HepG2 (cell line): Measurements from ENCODE around the gene SPA17. TPM values are rescaled to one million over a fixed set of nuclear protein-coding genes. Genes with fewer than 3 reads are reported as not detected.
A peak's percentile ranks its signal among the peaks of the same experiment; 100 is the strongest.

Experiments used
- BHLHE40 ChIP-seq: IDR thresholded peaks from 2 replicates; pipeline ENCODE4 v1.6.1; 2011; ENCODE audit warnings: low read length, improper control_type of control experiment
- CREB1 ChIP-seq, 2 experiments: fragments of 450-650 bp in 1 of 2; IDR thresholded peaks; 2 replicates each; pipeline ENCODE4 v1.6.1; 2016 to 2017; ENCODE audit warnings: control low read depth in 1 of 2, mild to moderate bottlenecking in 1 of 2, missing compliant biosample characterization in 1 of 2, missing genetic modification characterization in 1 of 2
- GTF2F1 ChIP-seq: fragments of 150-350 bp; IDR thresholded peaks from 2 replicates; pipeline ENCODE4 v1.6.1; 2014; ENCODE audit warnings: low read length
- HDAC1 ChIP-seq: sonication (generic); formaldehyde crosslinking; IDR thresholded peaks from 2 replicates; pipeline ENCODE4 v1.5.1; 2020; ENCODE audit warnings: mild to moderate bottlenecking, missing genetic modification reagents
- HDAC6 ChIP-seq: fragments of 200-600 bp; sonication (generic); IDR thresholded peaks from 2 replicates; pipeline ENCODE4 v1.7.0; 2017; ENCODE audit warnings: mild to moderate bottlenecking, antibody characterized with exemption, low read length, low read depth
- KLF13 ChIP-seq: sonication (generic); formaldehyde crosslinking; IDR thresholded peaks from 2 replicates; pipeline ENCODE4 v1.4.0; 2020; ENCODE audit warnings: mild to moderate bottlenecking, missing genetic modification reagents
- MXD4 ChIP-seq: IDR thresholded peaks from 2 replicates; pipeline ENCODE4 v1.6.1; 2016; ENCODE audit warnings: mild to moderate bottlenecking, missing biosample characterization, missing genetic modification reagents
- NCOA1 ChIP-seq: sonication (generic); formaldehyde crosslinking; IDR thresholded peaks from 2 replicates; pipeline ENCODE4 v1.9.0; 2021; ENCODE audit warnings: missing genetic modification reagents
- RAD51 ChIP-seq: fragments of 450-650 bp; IDR thresholded peaks from 2 replicates; pipeline ENCODE4 v1.6.1; 2016; ENCODE audit warnings: borderline replicate concordance
- REPIN1 ChIP-seq: sonication (generic); formaldehyde crosslinking; IDR thresholded peaks from 2 replicates; pipeline ENCODE4 v1.8.0; 2022; ENCODE audit warnings: missing genetic modification reagents, low read depth, mild to moderate bottlenecking, borderline replicate concordance
- SIX4 ChIP-seq: sonication (generic); formaldehyde crosslinking; IDR thresholded peaks from 2 replicates; pipeline ENCODE4 v1.4.0; 2020; ENCODE audit warnings: missing genetic modification reagents
- SMAD3 ChIP-seq: sonication (generic); formaldehyde crosslinking; IDR thresholded peaks from 2 replicates; pipeline ENCODE4 v1.4.0; 2020; ENCODE audit warnings: missing genetic modification reagents
- SP5 ChIP-seq: IDR thresholded peaks from 2 replicates; pipeline ENCODE4 v1.6.1; 2016; ENCODE audit warnings: low read depth, borderline replicate concordance
- U2AF1 ChIP-seq: fragments of 200-400 bp; formaldehyde crosslinking; optimal IDR thresholded peaks from 2 replicates; pipeline ENCODE3; 2017; ENCODE audit warnings: mild to moderate bottlenecking, low read depth, low read length
- ZBTB1 ChIP-seq: sonication (generic); formaldehyde crosslinking; IDR thresholded peaks from 2 replicates; pipeline ENCODE4 v1.4.0; 2020; ENCODE audit warnings: missing genetic modification reagents, borderline replicate concordance
- ZKSCAN8 ChIP-seq: IDR thresholded peaks from 2 replicates; pipeline ENCODE4 v1.6.1; 2016; ENCODE audit warnings: borderline replicate concordance, missing genetic modification reagents, missing compliant biosample characterization
- ZNF557 ChIP-seq: sonication (generic); formaldehyde crosslinking; IDR thresholded peaks from 2 replicates; pipeline ENCODE4 v1.4.0; 2020; ENCODE audit warnings: missing genetic modification reagents
- ZNF576 ChIP-seq: sonication (generic); formaldehyde crosslinking; IDR thresholded peaks from 2 replicates; pipeline ENCODE4 v1.4.0; 2020; ENCODE audit warnings: mild to moderate bottlenecking, missing genetic modification reagents
- ZNF652 ChIP-seq: IDR thresholded peaks from 2 replicates; pipeline ENCODE4 v1.6.1; 2016; ENCODE audit warnings: low read depth, borderline replicate concordance
- ZNF724P ChIP-seq: sonication (generic); formaldehyde crosslinking; IDR thresholded peaks from 2 replicates; pipeline ENCODE4 v1.8.0; 2022; ENCODE audit warnings: missing genetic modification reagents, borderline replicate concordance
- ZNF737 ChIP-seq: sonication (generic); formaldehyde crosslinking; IDR thresholded peaks from 2 replicates; pipeline ENCODE4 v1.5.0; 2020; ENCODE audit warnings: missing genetic modification reagents, mild to moderate bottlenecking, borderline replicate concordance
- ZNF780A ChIP-seq: sonication (generic); formaldehyde crosslinking; IDR thresholded peaks from 2 replicates; pipeline ENCODE4 v1.8.0; 2022; ENCODE audit warnings: mild to moderate bottlenecking, missing genetic modification reagents, moderate library complexity
- ZNF878 ChIP-seq: sonication (generic); formaldehyde crosslinking; IDR thresholded peaks from 2 replicates; pipeline ENCODE4 v1.8.1; 2023; ENCODE audit warnings: mild to moderate bottlenecking, missing genetic modification reagents, moderate library complexity
- polyA plus RNA-seq, 8 experiments: library from polyadenylated mRNA; depleted of rRNA in 3 of 8; stranded (reverse) in 7 of 8; unstranded in 1 of 8; fragments of >200 nt; fragmentation: Illumina TruSeq in 4 of 8; extraction: Trizol in 4 of 8; gene quantifications; 2 replicates each; pipeline versions ENCODE4 v1.2.1 to v1.2.3, GENCODE V29; 2011 to 2016; ENCODE audit warnings: low read depth in 4 of 8, missing spikeins in 1 of 8, mixed read lengths in 1 of 8; ENCODE audit not compliant: insufficient read depth in 1 of 8
- total RNA-seq, 5 experiments: library from RNA; depleted of rRNA; stranded (reverse); fragments of >200 nt; fragmentation: Illumina TruSeq; extraction: Trizol; gene quantifications; 2 replicates each; pipeline ENCODE4 v1.2.3, GENCODE V29; 2016; ENCODE audit warnings: low read depth in 1 of 5
- TF ChIP-seq, protein P1 (sequence below): sonication (generic); formaldehyde crosslinking; conservative IDR thresholded peaks from 2 replicates; pipeline ENCODE4 v1.5.0; 2020; ENCODE audit warnings: missing genetic modification reagents

Gene SPA17
- total and polyA plus RNA-seq, 2 of the 13 experiments (the other 11 are each of a cell fraction or from before 2014, with no cell fraction given) = 4.4 to 8.4 TPM

- TF ChIP-seq HDAC6 = no peak
- TF ChIP-seq U2AF1 = no peak
- TF ChIP-seq SIX4 (CRISPR knock-in tag) = no peak
- no peak for TF ChIP-seq RAD51
- TF ChIP-seq SMAD3 (CRISPR knock-in tag) = no peak
- TF ChIP-seq REPIN1 = no peak
- no peak for TF ChIP-seq ZNF780A (CRISPR knock-in tag)
- no peak for TF ChIP-seq CREB1 (IDR thresholded peaks at IDR 0.05)
- no peak for TF ChIP-seq CREB1 (CRISPR knock-in tag; IDR thresholded peaks at IDR 0.05)
- TF ChIP-seq HDAC1 (CRISPR knock-in tag) = peak; percentile 44; the same call in 1 of the 2 replicates
- TF ChIP-seq ZKSCAN8 (CRISPR knock-in tag) = no peak
- TF ChIP-seq ZNF878 (CRISPR knock-in tag) = no peak
- TF ChIP-seq ZNF737 (CRISPR knock-in tag) = no peak
- TF ChIP-seq NCOA1 (CRISPR knock-in tag) = no peak
- no peak for TF ChIP-seq ZNF557 (CRISPR knock-in tag)
- 0 out of 2 replicates have a peak, but pooled peaks have one; percentile 11 for TF ChIP-seq ZNF652 (CRISPR knock-in tag)
- peak; percentile 78 for TF ChIP-seq MXD4 (CRISPR knock-in tag)
- TF ChIP-seq ZBTB1 (CRISPR knock-in tag) = no peak
- no peak for TF ChIP-seq KLF13 (CRISPR knock-in tag)
- TF ChIP-seq, protein P1, sequence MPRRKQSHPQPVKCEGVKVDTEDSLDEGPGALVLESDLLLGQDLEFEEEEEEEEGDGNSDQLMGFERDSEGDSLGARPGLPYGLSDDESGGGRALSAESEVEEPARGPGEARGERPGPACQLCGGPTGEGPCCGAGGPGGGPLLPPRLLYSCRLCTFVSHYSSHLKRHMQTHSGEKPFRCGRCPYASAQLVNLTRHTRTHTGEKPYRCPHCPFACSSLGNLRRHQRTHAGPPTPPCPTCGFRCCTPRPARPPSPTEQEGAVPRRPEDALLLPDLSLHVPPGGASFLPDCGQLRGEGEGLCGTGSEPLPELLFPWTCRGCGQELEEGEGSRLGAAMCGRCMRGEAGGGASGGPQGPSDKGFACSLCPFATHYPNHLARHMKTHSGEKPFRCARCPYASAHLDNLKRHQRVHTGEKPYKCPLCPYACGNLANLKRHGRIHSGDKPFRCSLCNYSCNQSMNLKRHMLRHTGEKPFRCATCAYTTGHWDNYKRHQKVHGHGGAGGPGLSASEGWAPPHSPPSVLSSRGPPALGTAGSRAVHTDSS (CRISPR knock-in tag) = no peak
- TF ChIP-seq BHLHE40 = no peak
- peak; percentile 73 for TF ChIP-seq SP5 (CRISPR knock-in tag)
- TF ChIP-seq GTF2F1 = no peak
- TF ChIP-seq ZNF576 (CRISPR knock-in tag) = no peak
- TF ChIP-seq ZNF724P = no peak
These were observed at the start of gene SPA17, which contains the start of gene SIAE (continued) for GRCh38 chr11:124673333-124674167.
